ENCODE results near the gene TTC7B.

Gene TTC7B

DNA sequence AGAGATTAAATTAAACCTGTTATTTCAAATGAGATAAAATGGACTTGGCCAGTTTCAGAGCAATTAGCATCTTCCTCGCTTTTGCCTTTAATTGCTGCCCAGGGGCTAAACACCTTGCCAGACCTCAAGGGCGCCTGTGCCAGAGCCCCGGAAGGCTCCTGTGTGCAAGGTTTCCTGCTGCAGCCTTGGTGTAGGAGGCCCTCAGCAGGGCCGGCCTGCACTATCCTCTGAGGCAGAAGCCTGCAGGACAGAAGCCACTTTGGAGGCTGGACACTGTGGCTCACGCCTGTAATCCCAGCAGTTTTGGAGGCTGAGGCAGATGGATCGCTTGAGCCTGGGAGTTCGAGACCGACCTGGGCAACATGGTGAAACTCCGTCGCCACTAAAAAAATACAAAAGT is 269.0 kb downstream of the TTC7B start:
- no peak overlapping the region for H3K9ac ChIP-seq (ENCODE audit: low read depth, low read length)
- H3K4me3 ChIP-seq (ENCODE audit: low read depth in 1 of 2, low read length in 2 of 2), result no peak overlapping the region
- no peak overlapping the region for H3K4me2 ChIP-seq (ENCODE audit: insufficient read depth, low read length)
- no peak for TF ChIP-seq EZH2 (IDR thresholded peaks at IDR 0.05; ENCODE audit: borderline replicate concordance, low read depth, low read length, severe bottlenecking)
- TF ChIP-seq, protein P1, sequence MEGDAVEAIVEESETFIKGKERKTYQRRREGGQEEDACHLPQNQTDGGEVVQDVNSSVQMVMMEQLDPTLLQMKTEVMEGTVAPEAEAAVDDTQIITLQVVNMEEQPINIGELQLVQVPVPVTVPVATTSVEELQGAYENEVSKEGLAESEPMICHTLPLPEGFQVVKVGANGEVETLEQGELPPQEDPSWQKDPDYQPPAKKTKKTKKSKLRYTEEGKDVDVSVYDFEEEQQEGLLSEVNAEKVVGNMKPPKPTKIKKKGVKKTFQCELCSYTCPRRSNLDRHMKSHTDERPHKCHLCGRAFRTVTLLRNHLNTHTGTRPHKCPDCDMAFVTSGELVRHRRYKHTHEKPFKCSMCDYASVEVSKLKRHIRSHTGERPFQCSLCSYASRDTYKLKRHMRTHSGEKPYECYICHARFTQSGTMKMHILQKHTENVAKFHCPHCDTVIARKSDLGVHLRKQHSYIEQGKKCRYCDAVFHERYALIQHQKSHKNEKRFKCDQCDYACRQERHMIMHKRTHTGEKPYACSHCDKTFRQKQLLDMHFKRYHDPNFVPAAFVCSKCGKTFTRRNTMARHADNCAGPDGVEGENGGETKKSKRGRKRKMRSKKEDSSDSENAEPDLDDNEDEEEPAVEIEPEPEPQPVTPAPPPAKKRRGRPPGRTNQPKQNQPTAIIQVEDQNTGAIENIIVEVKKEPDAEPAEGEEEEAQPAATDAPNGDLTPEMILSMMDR (IDR thresholded peaks at IDR 0.05; ENCODE audit: borderline replicate concordance, extremely low read depth, low read length, poor library complexity, severe bottlenecking), result no peak
- no peaks in the 10 kb centered on the region for H3K4me1 ChIP-seq (ENCODE audit: insufficient read depth, low read length)
- H3K27me3 ChIP-seq (ENCODE audit: insufficient read depth, low read length, poor library complexity), result peaks cover 2% of the 10 kb centered on the region
- no peaks in the 10 kb centered on the region; the same call in 1 of the 2 replicates for H4K20me1 ChIP-seq (ENCODE audit: insufficient read depth, low read length)
- ATAC-seq (ENCODE audit: insufficient read depth, low read depth) (no peak), DNase-seq (no peak)
- H2AFZ ChIP-seq (ENCODE audit: low read depth, low read length), result no peak overlapping the region
- H3K9me3 ChIP-seq (ENCODE audit: insufficient read depth, low read length, severe bottlenecking), result no peaks in the 10 kb centered on the region
- no peak overlapping the region for H3K27ac ChIP-seq (ENCODE audit: low read length)
- H3K79me2 ChIP-seq (ENCODE audit: insufficient read depth, low read length), result no peaks in the 10 kb centered on the region
- no peaks in the 10 kb centered on the region for H3K36me3 ChIP-seq (ENCODE audit: insufficient read depth, low read length)

DNA sequence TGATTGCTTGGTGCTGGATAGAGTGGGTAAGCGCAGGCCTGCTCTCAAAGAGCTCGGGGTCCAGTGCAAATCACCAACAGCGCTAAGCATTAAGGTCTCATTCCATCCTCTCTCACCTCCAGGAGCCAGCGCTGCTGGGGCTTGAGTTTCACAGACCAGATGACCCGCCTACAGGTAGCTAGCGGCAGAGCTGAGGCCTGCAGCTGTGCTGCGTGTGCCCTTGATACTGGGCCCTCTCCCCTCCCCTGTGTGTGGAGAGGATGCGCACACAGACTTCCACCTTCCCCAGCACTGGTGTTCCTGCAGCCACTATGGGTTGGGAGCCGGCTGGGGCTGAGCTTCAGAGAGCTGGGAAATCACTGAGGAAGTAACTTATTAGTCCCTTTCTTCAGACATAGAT is 269.5 kb downstream of the TTC7B start:
- Histone ChIP-seq H3K27me3 (ENCODE audit: insufficient read depth, low read length, poor library complexity) (peaks cover 2% of the 10 kb centered on the region), H3K9ac (ENCODE audit: low read depth, low read length) (no peak overlapping the region), H3K36me3 (ENCODE audit: insufficient read depth, low read length) (no peaks in the 10 kb centered on the region), H4K20me1 (ENCODE audit: insufficient read depth, low read length) (no peaks in the 10 kb centered on the region; the same call in 1 of the 2 replicates), H3K79me2 (ENCODE audit: insufficient read depth, low read length) (no peaks in the 10 kb centered on the region), H3K27ac (ENCODE audit: low read length) (no peak overlapping the region), H2AFZ (ENCODE audit: low read depth, low read length) (no peak overlapping the region), H3K9me3 (ENCODE audit: insufficient read depth, low read length, severe bottlenecking) (no peaks in the 10 kb centered on the region), H3K4me2 (ENCODE audit: insufficient read depth, low read length) (no peak overlapping the region), H3K4me3 (ENCODE audit: low read depth in 1 of 2, low read length in 2 of 2) (no peak overlapping the region), H3K4me1 (ENCODE audit: insufficient read depth, low read length) (no peaks in the 10 kb centered on the region)
- TF ChIP-seq, protein P1 (IDR thresholded peaks at IDR 0.05; ENCODE audit: borderline replicate concordance, extremely low read depth, low read length, poor library complexity, severe bottlenecking), result no peak
- TF ChIP-seq EZH2 (IDR thresholded peaks at IDR 0.05; ENCODE audit: borderline replicate concordance, low read depth, low read length, severe bottlenecking), result no peak
- ATAC-seq (ENCODE audit: insufficient read depth, low read depth) (no peak), DNase-seq (no peak)

DNA sequence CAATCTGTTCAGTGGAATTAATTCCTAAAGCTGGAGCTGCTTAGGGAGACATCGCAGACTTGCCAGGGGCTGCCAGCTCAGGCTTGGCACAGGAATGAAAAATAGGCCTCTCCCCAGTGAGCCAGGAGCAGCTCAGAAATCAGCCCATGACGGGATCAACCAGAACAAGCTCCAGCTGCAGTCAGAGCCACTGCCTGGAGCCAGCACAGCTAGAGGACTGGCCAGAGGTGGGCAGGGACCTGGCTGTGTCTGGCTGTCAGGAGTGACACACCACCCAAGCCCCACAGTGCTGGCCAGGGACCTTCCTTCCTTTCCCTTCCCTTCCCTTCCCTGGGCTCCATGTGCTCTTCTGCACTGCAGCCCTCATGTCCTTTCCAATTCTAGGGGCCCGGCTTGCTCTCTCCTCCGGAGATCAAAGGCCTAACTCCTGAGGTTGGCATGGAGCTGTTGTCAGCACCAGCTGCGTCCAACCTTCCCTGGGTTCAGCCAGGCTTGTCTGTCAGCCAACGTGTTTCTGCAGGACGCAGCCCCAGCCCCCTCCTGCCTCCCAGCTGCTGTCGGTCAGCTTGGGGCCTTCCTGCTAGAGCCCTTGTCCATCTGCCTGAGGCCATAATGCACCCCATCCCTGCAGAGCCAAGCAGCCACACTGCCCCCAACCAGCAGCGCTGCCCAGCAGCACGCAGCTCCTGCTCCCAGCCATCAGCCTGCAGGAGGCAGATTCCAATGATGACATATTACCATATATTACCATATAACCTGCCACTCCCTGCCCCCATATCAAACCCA is 270.1 kb downstream of the TTC7B start:
- H2AFZ ChIP-seq (ENCODE audit: low read depth, low read length), result no peak overlapping the region
- H3K27me3 ChIP-seq (ENCODE audit: insufficient read depth, low read length, poor library complexity), result peaks cover 2% of the 10 kb centered on the region
- H3K27ac ChIP-seq (ENCODE audit: low read length), result no peak overlapping the region
- no peak overlapping the region for H3K9ac ChIP-seq (ENCODE audit: low read depth, low read length)
- no peak for ATAC-seq (ENCODE audit: insufficient read depth, low read depth)
- no peaks in the 10 kb centered on the region for H3K9me3 ChIP-seq (ENCODE audit: insufficient read depth, low read length, severe bottlenecking)
- H3K4me1 ChIP-seq (ENCODE audit: insufficient read depth, low read length), result no peaks in the 10 kb centered on the region
- no peak overlapping the region for H3K4me2 ChIP-seq (ENCODE audit: insufficient read depth, low read length)
- no peak overlapping the region for H3K4me3 ChIP-seq (ENCODE audit: low read depth in 1 of 2, low read length in 2 of 2)
- TF ChIP-seq, protein P1 (IDR thresholded peaks at IDR 0.05; ENCODE audit: borderline replicate concordance, extremely low read depth, low read length, poor library complexity, severe bottlenecking), result no peak
- TF ChIP-seq EZH2 (IDR thresholded peaks at IDR 0.05; ENCODE audit: borderline replicate concordance, low read depth, low read length, severe bottlenecking), result no peak
- no peaks in the 10 kb centered on the region; the same call in 1 of the 2 replicates for H4K20me1 ChIP-seq (ENCODE audit: insufficient read depth, low read length)
- H3K79me2 ChIP-seq (ENCODE audit: insufficient read depth, low read length), result no peaks in the 10 kb centered on the region
- no peaks in the 10 kb centered on the region for H3K36me3 ChIP-seq (ENCODE audit: insufficient read depth, low read length)
- DNase-seq, result no peak
